Loucy (cell line): ENCODE data around the gene SH3TC2.

Source experiments
- H2AFZ ChIP-seq: fragments of 200-600 bp; sonication (generic); 2 replicates; pipeline ENCODE4 v1.6.0; 2016; ENCODE audit warnings: antibody characterized with exemption, mild to moderate bottlenecking, low read length, moderate library complexity
- H3F3A ChIP-seq: fragments of 200-600 bp; 2 replicates; pipeline ENCODE4 v1.6.0; 2016; ENCODE audit warnings: antibody characterized with exemption, low read depth, mild to moderate bottlenecking
- H3K27me3 ChIP-seq: fragments of 200-600 bp; sonication (generic); 2 replicates; pipeline ENCODE4 v1.6.1; 2014; ENCODE audit warnings: low read length, mild to moderate bottlenecking; ENCODE audit not compliant: insufficient read depth, poor library complexity, severe bottlenecking
- H3K36me3 ChIP-seq: fragments of 200-600 bp; sonication (generic); 2 replicates; pipeline ENCODE4 v1.6.1; 2016; ENCODE audit warnings: low read length; ENCODE audit not compliant: insufficient read depth
- H3K4me1 ChIP-seq: fragments of 200-600 bp; sonication (generic); 2 replicates; pipeline ENCODE4 v1.5.1; 2014; ENCODE audit warnings: low read length, mild to moderate bottlenecking; ENCODE audit not compliant: insufficient read depth, poor library complexity, severe bottlenecking
- H3K4me2 ChIP-seq: fragments of 200-600 bp; sonication (generic); 2 replicates; pipeline ENCODE4 v1.6.0; 2014; ENCODE audit warnings: antibody characterized with exemption, low read length, low read depth, mild to moderate bottlenecking; ENCODE audit not compliant: poor library complexity, severe bottlenecking
- H3K4me3 ChIP-seq: fragments of 200-600 bp; sonication (generic); 2 replicates; pipeline ENCODE4 v1.5.1; 2014; ENCODE audit warnings: low read length, mild to moderate bottlenecking, mixed read lengths; ENCODE audit not compliant: poor library complexity, severe bottlenecking
- H3K79me2 ChIP-seq: fragments of 200-600 bp; sonication (generic); 2 replicates; pipeline ENCODE4 v1.6.1; 2014; ENCODE audit warnings: low read length; ENCODE audit not compliant: insufficient read depth
- H3K9ac ChIP-seq: fragments of 200-600 bp; sonication (generic); 2 replicates; pipeline ENCODE4 v1.6.0; 2014; ENCODE audit warnings: mild to moderate bottlenecking, low read depth, low read length, moderate library complexity; ENCODE audit not compliant: poor library complexity, severe bottlenecking
- H3K9me2 ChIP-seq: fragments of 200-600 bp; sonication (generic); replicated peaks from 2 replicates; pipeline ENCODE4 v1.6.1; 2016; ENCODE audit warnings: low read depth, low read length, mixed read lengths
- H3K9me3 ChIP-seq: fragments of 200-600 bp; sonication (generic); 2 replicates; pipeline ENCODE4 v1.6.1; 2014; ENCODE audit warnings: mild to moderate bottlenecking, antibody characterized with exemption, low read length, low read depth; ENCODE audit not compliant: insufficient read depth
- H4K20me1 ChIP-seq: fragments of 200-600 bp; sonication (generic); 2 replicates; pipeline ENCODE4 v1.6.0; 2014; ENCODE audit warnings: antibody characterized with exemption, low read length, mild to moderate bottlenecking; ENCODE audit not compliant: insufficient read depth, poor library complexity, severe bottlenecking
- CTCF ChIP-seq: fragments of 200-600 bp; sonication (generic); conservative IDR thresholded peaks from 2 replicates; pipeline ENCODE4 v1.5.1; 2014; ENCODE audit warnings: mild to moderate bottlenecking, antibody characterized with exemption, low read length
- EZH2phosphoT487 ChIP-seq: fragments of 200-600 bp; IDR thresholded peaks from 2 replicates; pipeline ENCODE4 v1.6.1; 2018; ENCODE audit warnings: antibody characterized with exemption, mild to moderate bottlenecking, moderate library complexity, borderline replicate concordance

SH3TC2 gene

GRCh38 chr5:148962200-148962550 is 100.7 kb downstream of the SH3TC2 start:
- Histone ChIP-seq H3F3A (no peaks in the 10 kb centered on the region), H3K79me2 (no peaks in the 10 kb centered on the region), H3K4me1 (no peaks in the 10 kb centered on the region), H3K9ac (no peak overlapping the region), H2AFZ (no peak overlapping the region), H4K20me1 (no peaks in the 10 kb centered on the region), H3K36me3 (no peaks in the 10 kb centered on the region), H3K9me3 (no peaks in the 10 kb centered on the region), H3K4me2 (no peak overlapping the region), H3K4me3 (no peak overlapping the region), H3K9me2 (no peaks in the 10 kb centered on the region), H3K27me3 (no peaks in the 10 kb centered on the region)
- TF ChIP-seq EZH2phosphoT487 (no peak), CTCF (no peak)

DNA sequence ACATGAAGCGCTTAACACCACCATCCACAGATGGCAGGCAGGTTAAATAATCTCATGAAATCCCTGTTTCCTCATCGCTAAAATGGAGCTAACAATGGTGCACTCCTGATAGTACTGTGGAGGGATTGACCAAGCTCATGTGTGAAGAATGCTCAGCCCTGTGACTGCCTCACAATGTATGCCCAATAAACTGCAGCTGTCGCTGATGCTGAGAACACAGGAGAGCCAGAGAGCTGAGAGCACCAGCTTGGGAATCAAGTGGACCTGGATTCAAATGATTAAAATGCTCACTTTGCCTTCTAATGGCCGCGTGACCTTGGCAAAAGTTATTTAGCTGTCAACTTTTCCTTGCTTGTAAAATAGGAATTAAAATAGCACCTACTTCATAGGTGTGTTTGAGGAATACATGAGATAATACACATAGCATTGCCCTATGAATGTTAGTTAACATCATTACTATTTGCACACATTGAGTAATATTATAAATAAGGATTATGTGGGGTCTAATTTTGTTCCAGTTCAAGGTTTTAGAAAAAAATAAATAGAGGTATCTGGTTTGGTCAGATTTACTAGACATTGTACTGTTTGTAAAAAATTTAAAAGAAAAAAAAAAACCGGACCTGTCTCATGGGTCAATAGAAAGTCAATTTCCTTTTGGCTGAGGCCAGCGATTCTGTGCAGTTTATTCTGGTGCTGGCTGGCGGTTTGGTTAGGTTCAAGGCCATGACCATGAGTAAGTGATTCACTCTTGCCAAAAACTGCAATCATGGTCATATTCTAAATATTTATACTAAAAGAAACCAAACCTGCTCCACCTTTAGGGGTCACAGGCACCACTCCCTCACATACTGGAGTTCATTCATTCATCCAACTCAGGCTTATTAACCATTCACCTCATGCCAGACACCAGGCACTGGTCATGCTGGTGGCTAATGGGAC is 101.3 kb downstream of the SH3TC2 start:
- Histone ChIP-seq H3K9me2 (no peaks in the 10 kb centered on the region), H3K79me2 (no peaks in the 10 kb centered on the region), H2AFZ (no peak overlapping the region), H3F3A (no peaks in the 10 kb centered on the region), H3K4me1 (no peaks in the 10 kb centered on the region), H3K9me3 (no peaks in the 10 kb centered on the region), H4K20me1 (no peaks in the 10 kb centered on the region), H3K4me3 (no peak overlapping the region), H3K36me3 (no peaks in the 10 kb centered on the region), H3K9ac (no peak overlapping the region), H3K4me2 (no peak overlapping the region), H3K27me3 (no peaks in the 10 kb centered on the region)
- TF ChIP-seq CTCF (no peak), EZH2phosphoT487 (no peak)

- Histone ChIP-seq H3F3A (no peaks in the 10 kb centered on the region), H3K9me3 (no peaks in the 10 kb centered on the region), H4K20me1 (no peaks in the 10 kb centered on the region), H3K9me2 (no peaks in the 10 kb centered on the region), H3K4me3 (no peak overlapping the region), H3K9ac (no peak overlapping the region), H3K4me2 (no peak overlapping the region), H3K36me3 (no peaks in the 10 kb centered on the region), H2AFZ (no peak overlapping the region), H3K27me3 (no peaks in the 10 kb centered on the region), H3K79me2 (no peaks in the 10 kb centered on the region), H3K4me1 (no peaks in the 10 kb centered on the region)
- no peak for TF ChIP-seq CTCF
- no peak for TF ChIP-seq EZH2phosphoT487
These were observed 102.6 kb downstream of the SH3TC2 start for GRCh38 chr5:148960070-148960769.
